Upper lobe of left lung (tissue), 4 donors: Measurements from ENCODE around the gene CDK5RAP1.

Experiments used
- POLR2A ChIP-seq, 4 donors: fragments of 450-650 bp; IDR thresholded peaks; one replicate each; pipeline ENCODE4 v1.5.1; 2016 to 2017; ENCODE audit warnings: antibody characterized with exemption in 4 of 4, mild to moderate bottlenecking in 2 of 4
- TF ChIP-seq, protein P1 (sequence below), 6 experiments: fragments of 450-650 bp in 4 of 6; fragments of 200-600 bp in 2 of 6; sonication (generic) in 2 of 6; IDR thresholded peaks; one replicate each; pipeline ENCODE4 v1.5.1; 2016 to 2019; ENCODE audit warnings: antibody characterized with exemption in 6 of 6

DNA sequence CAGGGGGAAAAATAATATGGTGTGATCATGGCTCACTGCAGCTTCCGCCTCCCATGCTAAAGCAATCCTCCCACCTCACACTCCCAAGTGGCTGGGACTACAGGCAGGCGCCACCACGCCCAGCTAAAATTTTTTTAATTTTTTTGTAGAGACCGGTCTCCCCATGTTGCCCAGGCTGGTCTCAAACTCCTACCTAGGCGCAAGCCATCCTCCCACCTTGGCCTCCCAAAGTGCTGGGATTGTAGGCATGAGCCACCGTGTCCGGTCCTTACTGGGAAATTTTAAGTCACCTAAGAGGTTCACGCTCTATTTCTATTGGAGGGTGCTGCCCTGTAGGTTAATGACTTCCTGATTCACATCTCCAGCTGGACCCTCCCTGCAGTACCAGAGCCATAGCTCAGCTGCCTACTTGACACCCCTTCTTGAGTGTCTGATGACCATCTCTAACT lies 626 bp upstream of the CDK5RAP1 start:
- TF ChIP-seq, protein P1, sequence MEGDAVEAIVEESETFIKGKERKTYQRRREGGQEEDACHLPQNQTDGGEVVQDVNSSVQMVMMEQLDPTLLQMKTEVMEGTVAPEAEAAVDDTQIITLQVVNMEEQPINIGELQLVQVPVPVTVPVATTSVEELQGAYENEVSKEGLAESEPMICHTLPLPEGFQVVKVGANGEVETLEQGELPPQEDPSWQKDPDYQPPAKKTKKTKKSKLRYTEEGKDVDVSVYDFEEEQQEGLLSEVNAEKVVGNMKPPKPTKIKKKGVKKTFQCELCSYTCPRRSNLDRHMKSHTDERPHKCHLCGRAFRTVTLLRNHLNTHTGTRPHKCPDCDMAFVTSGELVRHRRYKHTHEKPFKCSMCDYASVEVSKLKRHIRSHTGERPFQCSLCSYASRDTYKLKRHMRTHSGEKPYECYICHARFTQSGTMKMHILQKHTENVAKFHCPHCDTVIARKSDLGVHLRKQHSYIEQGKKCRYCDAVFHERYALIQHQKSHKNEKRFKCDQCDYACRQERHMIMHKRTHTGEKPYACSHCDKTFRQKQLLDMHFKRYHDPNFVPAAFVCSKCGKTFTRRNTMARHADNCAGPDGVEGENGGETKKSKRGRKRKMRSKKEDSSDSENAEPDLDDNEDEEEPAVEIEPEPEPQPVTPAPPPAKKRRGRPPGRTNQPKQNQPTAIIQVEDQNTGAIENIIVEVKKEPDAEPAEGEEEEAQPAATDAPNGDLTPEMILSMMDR (IDR thresholded peaks at IDR 0.05), result no peak
- no peak for TF ChIP-seq POLR2A (IDR thresholded peaks at IDR 0.05)
